SU-DHL-6 (cell line): ENCODE results near the gene PLCB1.

Experiments used
- H2AFZ ChIP-seq: fragments of 200-600 bp; sonication (generic); 2 replicates; pipeline ENCODE4 v1.6.1; 2014; ENCODE audit warnings: low read depth, mild to moderate bottlenecking, moderate library complexity, mixed read lengths, antibody characterized with exemption, low read length; ENCODE audit not compliant: severe bottlenecking
- H3F3A ChIP-seq: fragments of 200-600 bp; shearing (Covaris generic); 2 replicates; pipeline ENCODE4 v1.6.0; 2016; ENCODE audit warnings: antibody characterized with exemption, mild to moderate bottlenecking; ENCODE audit not compliant: insufficient read depth
- H3K27ac ChIP-seq: fragments of 200-600 bp; sonication (generic); 2 replicates; pipeline ENCODE4 v1.5.1; 2016; ENCODE audit warnings: low read depth, mild to moderate bottlenecking, low read length, moderate library complexity, mixed read lengths
- H3K27me3 ChIP-seq: fragments of 200-600 bp; sonication (generic), shearing (Covaris generic); 2 replicates; pipeline ENCODE4 v1.6.0; 2014; ENCODE audit warnings: mild to moderate bottlenecking, low read length
- H3K36me3 ChIP-seq: fragments of 200-600 bp; sonication (generic); 2 replicates; pipeline ENCODE4 v1.6.1; 2014; ENCODE audit warnings: mild to moderate bottlenecking, low read length, mixed read lengths
- H3K4me2 ChIP-seq: fragments of 300-600, 200-600 bp; shearing (Covaris generic), sonication (generic); 2 replicates; pipeline ENCODE4 v1.6.0; 2014; ENCODE audit warnings: low read length, low read depth, mild to moderate bottlenecking; ENCODE audit not compliant: poor library complexity, severe bottlenecking
- H3K4me3 ChIP-seq: fragments of 200-600 bp; sonication (generic); 2 replicates; pipeline ENCODE4 v1.5.1; 2014; ENCODE audit warnings: antibody characterized with exemption, low read length, mild to moderate bottlenecking, mixed read lengths; ENCODE audit not compliant: insufficient read depth, poor library complexity, severe bottlenecking
- H3K79me2 ChIP-seq: fragments of 200-600 bp; sonication (generic); 2 replicates; pipeline ENCODE4 v1.6.1; 2014; ENCODE audit warnings: mild to moderate bottlenecking, low read length, moderate library complexity; ENCODE audit not compliant: insufficient read depth
- H3K9ac ChIP-seq: fragments of 200-600 bp; sonication (generic); 2 replicates; pipeline ENCODE4 v1.7.0; 2014; ENCODE audit warnings: mild to moderate bottlenecking, low read length
- H3K9me2 ChIP-seq: fragments of 200-600 bp; sonication (generic); replicated peaks from 2 replicates; pipeline ENCODE4 v1.6.1; 2014; ENCODE audit warnings: low read length; ENCODE audit not compliant: insufficient read depth
- H3K9me3 ChIP-seq: fragments of 200-600 bp; sonication (generic); 2 replicates; pipeline ENCODE4 v1.6.1; 2014; ENCODE audit warnings: low read length, mixed read lengths; ENCODE audit not compliant: insufficient read depth
- H4K20me1 ChIP-seq: fragments of 200-600 bp; sonication (generic); 2 replicates; pipeline ENCODE4 v1.6.1; 2014; ENCODE audit warnings: low read depth, mild to moderate bottlenecking, antibody characterized with exemption, low read length, moderate library complexity, mixed read lengths
- CTCF ChIP-seq: fragments of 200-600 bp; sonication (generic); IDR thresholded peaks from one replicate; pipeline ENCODE4 v1.5.1; 2017; ENCODE audit warnings: antibody characterized with exemption, mild to moderate bottlenecking, low read length, moderate library complexity; ENCODE audit not compliant: insufficient read depth, poor library complexity, severe bottlenecking
- EZH2phosphoT487 ChIP-seq: fragments of 200-600 bp; sonication (generic), shearing (Covaris generic); conservative IDR thresholded peaks from 2 replicates; pipeline ENCODE4 v1.6.1; 2018; ENCODE audit warnings: mild to moderate bottlenecking, antibody characterized with exemption, low read length, moderate library complexity, mixed read lengths

The PLCB1 gene

GRCh38 chr20:8356806-8357205 lies 224.7 kb downstream of the PLCB1 start:
- H2AFZ ChIP-seq, result no peak overlapping the region
- no peak overlapping the region for H3K4me3 ChIP-seq
- H3K4me2 ChIP-seq, result no peak overlapping the region
- H3K36me3 ChIP-seq, result no peaks in the 10 kb centered on the region
- H3K9me3 ChIP-seq, result no peaks in the 10 kb centered on the region
- H3F3A ChIP-seq, result no peaks in the 10 kb centered on the region
- H3K27ac ChIP-seq, result no peak overlapping the region
- no peaks in the 10 kb centered on the region for H3K79me2 ChIP-seq
- no peak overlapping the region for H3K9ac ChIP-seq
- no peaks in the 10 kb centered on the region for H4K20me1 ChIP-seq
- no peaks in the 10 kb centered on the region for H3K9me2 ChIP-seq
- TF ChIP-seq EZH2phosphoT487 (no peak), CTCF (no peak)
- H3K27me3 ChIP-seq, result no peaks in the 10 kb centered on the region

- Histone ChIP-seq H3K9me3 (no peaks in the 10 kb centered on the region), H2AFZ (no peak overlapping the region), H3K9me2 (no peaks in the 10 kb centered on the region), H3K9ac (no peak overlapping the region), H3K4me3 (no peak overlapping the region), H3F3A (no peaks in the 10 kb centered on the region), H4K20me1 (no peaks in the 10 kb centered on the region), H3K79me2 (no peaks in the 10 kb centered on the region), H3K27ac (no peak overlapping the region), H3K4me2 (no peak overlapping the region), H3K36me3 (no peaks in the 10 kb centered on the region), H3K27me3 (no peaks in the 10 kb centered on the region)
- TF ChIP-seq CTCF (no peak), EZH2phosphoT487 (no peak)
Observed at GRCh38 chr20:8357703-8358102, 225.6 kb downstream of the PLCB1 start.

- Histone ChIP-seq H3K9me2 (no peaks in the 10 kb centered on the region), H3K27me3 (no peaks in the 10 kb centered on the region), H3F3A (no peaks in the 10 kb centered on the region), H4K20me1 (no peaks in the 10 kb centered on the region), H3K4me2 (no peak overlapping the region), H3K27ac (no peak overlapping the region), H3K79me2 (no peaks in the 10 kb centered on the region), H2AFZ (no peak overlapping the region), H3K9ac (no peak overlapping the region), H3K36me3 (no peaks in the 10 kb centered on the region), H3K9me3 (no peaks in the 10 kb centered on the region), H3K4me3 (no peak overlapping the region)
- TF ChIP-seq CTCF (no peak), EZH2phosphoT487 (no peak)
Observed at GRCh38 chr20:8360035-8360434, 228.0 kb downstream of the PLCB1 start.
